ENCODE results near the gene SRA1.

- TF ChIP-seq GATA2 (IDR thresholded peaks at IDR 0.05; ENCODE audit: low read depth, low read length) (no peak), GATA3 (IDR thresholded peaks at IDR 0.05; ENCODE audit: low read depth, low read length) (no peak)
These were observed 30.2 kb upstream of the SRA1 start for GRCh38 chr5:140587495-140587894.
